Small intestine (tissue), 7 donors: Measurements from ENCODE around the gene DDX1. TPM values are rescaled to one million over a fixed set of nuclear protein-coding genes. Genes with fewer than 3 reads are reported as not detected.

Experiments used
- DNase-seq, 2 donors: peaks; one replicate each; pipeline versions ENCODE4 v3.0.0 to v3.0.0-alpha.2; 2013
- FAIRE-seq: peaks from 2 replicates; lab custom pipeline; 2012; peaks lifted over from hg19 to GRCh38; lab: Jason Lieb, UNC
- H3K27ac ChIP-seq, 3 donors: one replicate each; pipeline ENCODE4 v1.5.1; 2013; ENCODE audit warnings: low read length in 2 of 3, mild to moderate bottlenecking in 2 of 3, control low read depth in 1 of 3, inconsistent platforms in 1 of 3, low read depth in 1 of 3, moderate library complexity in 1 of 3
- H3K27me3 ChIP-seq, 3 donors: one replicate each; pipeline ENCODE4 v1.6.1; 2013; ENCODE audit warnings: low read length in 3 of 3, inconsistent platforms in 1 of 3; ENCODE audit not compliant: control insufficient read depth in 3 of 3, insufficient read depth in 3 of 3
- H3K36me3 ChIP-seq, 3 donors: one replicate each; pipeline ENCODE4 v1.6.1; 2013; ENCODE audit warnings: low read length in 3 of 3, inconsistent platforms in 1 of 3, low read depth in 1 of 3, mild to moderate bottlenecking in 1 of 3, moderate library complexity in 1 of 3; ENCODE audit not compliant: control insufficient read depth in 3 of 3, insufficient read depth in 2 of 3
- H3K4me1 ChIP-seq, 3 donors: one replicate each; pipeline ENCODE4 v1.6.1; 2013; ENCODE audit warnings: low read length in 2 of 3, inconsistent platforms in 1 of 3, low read depth in 1 of 3, mild to moderate bottlenecking in 1 of 3, moderate library complexity in 1 of 3; ENCODE audit not compliant: control insufficient read depth in 3 of 3, insufficient read depth in 2 of 3
- H3K4me3 ChIP-seq, 3 donors: one replicate each; pipeline ENCODE4 v1.5.1; 2013; ENCODE audit warnings: low read length in 3 of 3, control low read depth in 1 of 3, inconsistent platforms in 1 of 3, low read depth in 1 of 3, mild to moderate bottlenecking in 1 of 3, moderate library complexity in 1 of 3
- H3K9me3 ChIP-seq, 2 donors: one replicate each; pipeline ENCODE4 v1.6.1; 2013; ENCODE audit warnings: low read depth in 1 of 2, low read length in 1 of 2; ENCODE audit not compliant: control insufficient read depth in 2 of 2, insufficient read depth in 1 of 2
- WGBS, 3 donors: extraction: QIAGEN DNeasy Blood & Tissue Kit; methylation state at CpG; one replicate each; pipeline ENCODE4 v1.1.7; 2013; 5-methylcytosine and 5-hydroxymethylcytosine counted together
- polyA plus RNA-seq, 4 donors: library from polyadenylated mRNA; stranded (reverse) in 3 of 4; unstranded in 1 of 4; fragments of 200-250 nt in 3 of 4; fragments of 120-200 nt in 1 of 4; gene quantifications; one replicate each; pipeline versions ENCODE4 v1.2.1 to v1.2.3, GENCODE V29; 2013
- donor health status: healthy with polysubstance abuse.
- donor health status: control.
- donor health status: control.
- donor health status: Bipolar disorder and iron deficiency.
- donor health status: healthy.

The DDX1 gene
- polyA plus RNA-seq, 4 donors: 74.6 to 107 (median 79.4) TPM

DNA sequence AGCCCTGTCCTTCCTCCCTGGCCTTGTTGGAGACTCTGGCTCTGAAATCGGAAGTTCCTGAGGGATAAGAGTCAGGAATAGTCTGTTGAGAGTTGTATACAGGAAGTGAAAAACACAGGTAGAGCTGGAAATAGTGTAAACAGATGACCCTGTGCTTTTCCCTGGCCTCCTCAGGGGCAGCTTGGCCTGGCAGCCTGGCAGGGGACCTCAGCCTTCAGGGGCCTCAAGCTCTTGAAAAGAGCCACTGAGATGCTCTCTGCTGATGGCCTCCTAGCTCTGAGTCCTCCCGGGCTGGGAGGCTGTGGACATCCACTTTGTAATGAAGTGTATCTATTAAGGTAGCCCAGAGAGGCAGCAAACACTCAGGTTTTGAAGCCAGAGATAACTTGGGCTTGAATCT lies 79.3 kb downstream of the DDX1 start:
- H3K27ac ChIP-seq: no peak overlapping the region
- H3K27me3 ChIP-seq: no peaks in the 10 kb centered on the region
- WGBS, 3 donors: 74 to 86% (median 75%) methylated on average over 2 of the region's 2 CpGs
- peaks cover 0 to 38% (median 5%) of the 10 kb centered on the region in 3 donors for H3K4me1 ChIP-seq
- DNase-seq: no peak
- H3K4me3 ChIP-seq: no peak overlapping the region
- H3K9me3 ChIP-seq: peaks cover 0 to 4% of the 10 kb centered on the region in 2 donors
- no peaks in the 10 kb centered on the region for H3K36me3 ChIP-seq
- FAIRE-seq: no peak

DNA sequence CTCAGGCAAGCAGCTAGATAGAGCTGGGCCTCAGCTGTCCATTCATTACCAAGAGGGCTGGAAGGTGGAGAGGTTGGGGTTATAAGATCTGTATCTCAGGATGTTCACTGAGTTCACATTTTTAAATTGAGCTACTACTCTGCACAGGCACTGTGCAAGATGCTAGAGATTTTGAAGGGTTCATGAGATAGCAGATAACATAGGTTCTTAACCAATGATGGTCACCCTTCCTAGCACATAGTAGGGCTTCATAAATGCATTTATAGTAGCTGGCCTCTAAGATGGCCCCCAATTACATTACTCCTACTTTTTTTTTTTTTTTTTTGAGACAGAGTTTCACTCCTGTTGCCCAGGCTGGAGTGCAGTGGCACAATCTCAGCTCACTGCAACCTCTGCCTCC lies 79.7 kb downstream of the DDX1 start:
- peaks cover 0 to 4% of the 10 kb centered on the region in 2 donors for H3K9me3 ChIP-seq
- H3K36me3 ChIP-seq: no peaks in the 10 kb centered on the region
- peaks cover 0 to 35% (median 5%) of the 10 kb centered on the region in 3 donors for H3K4me1 ChIP-seq
- no peak for FAIRE-seq
- no peak for DNase-seq
- no peaks in the 10 kb centered on the region for H3K27me3 ChIP-seq
- H3K27ac ChIP-seq: no peak overlapping the region
- H3K4me3 ChIP-seq: no peak overlapping the region

DNA sequence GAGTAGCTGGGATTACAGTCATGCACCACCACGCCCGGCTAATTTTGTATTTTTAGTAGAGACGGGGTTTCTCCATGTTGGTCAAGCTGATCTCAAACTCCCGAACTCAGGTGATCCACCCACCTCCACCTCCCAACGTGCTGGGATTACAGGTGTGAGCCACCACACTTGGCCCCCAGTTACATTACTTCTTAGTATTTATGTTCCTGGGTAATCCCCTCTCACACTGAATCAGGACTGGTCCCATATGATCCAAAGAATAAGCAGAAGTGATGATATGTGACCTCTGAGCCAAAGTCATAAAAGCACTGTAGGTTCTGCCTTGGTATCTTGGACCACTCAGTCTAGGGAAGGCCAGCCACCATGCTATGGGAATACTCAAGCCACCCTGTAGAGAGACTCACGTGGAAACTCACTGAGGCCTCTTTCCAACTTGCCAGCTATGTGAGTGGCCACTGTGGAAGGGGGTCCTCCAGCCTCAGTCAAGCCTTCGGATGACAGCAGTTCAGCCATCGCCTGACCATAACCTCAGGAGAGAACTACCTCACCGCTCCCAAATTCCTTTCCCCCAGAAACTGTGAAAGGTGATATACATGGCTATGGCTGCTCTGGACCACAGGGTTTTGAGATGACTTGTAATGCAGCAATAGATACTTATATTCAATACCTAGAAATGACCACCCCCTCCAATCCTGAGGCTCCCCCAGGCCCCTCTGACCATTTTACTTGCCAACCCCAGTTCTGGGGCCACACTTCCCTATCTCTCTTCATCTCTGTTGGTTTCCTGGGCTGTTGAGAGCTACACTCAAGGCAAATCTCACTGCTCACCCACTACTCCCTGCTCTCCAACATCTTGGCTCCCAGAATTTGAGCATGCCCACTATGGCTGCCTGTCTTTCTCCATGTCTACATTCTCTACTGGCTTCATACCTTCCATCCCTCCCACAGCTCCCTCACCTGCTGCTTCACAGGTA lies 80.5 kb downstream of the DDX1 start:
- H3K36me3 ChIP-seq: no peaks in the 10 kb centered on the region
- no peak overlapping the region for H3K4me3 ChIP-seq
- DNase-seq (no peak), FAIRE-seq (no peak)
- no peak overlapping the region for H3K27ac ChIP-seq
- 82 to 98% (median 94%) methylated on average over 9 of the region's 9 CpGs for WGBS, 3 donors
- H3K9me3 ChIP-seq: peaks cover 0 to 4% of the 10 kb centered on the region in 2 donors
- no peaks in the 10 kb centered on the region for H3K27me3 ChIP-seq
- peaks cover 0 to 35% (median 5%) of the 10 kb centered on the region in 3 donors for H3K4me1 ChIP-seq

DNA sequence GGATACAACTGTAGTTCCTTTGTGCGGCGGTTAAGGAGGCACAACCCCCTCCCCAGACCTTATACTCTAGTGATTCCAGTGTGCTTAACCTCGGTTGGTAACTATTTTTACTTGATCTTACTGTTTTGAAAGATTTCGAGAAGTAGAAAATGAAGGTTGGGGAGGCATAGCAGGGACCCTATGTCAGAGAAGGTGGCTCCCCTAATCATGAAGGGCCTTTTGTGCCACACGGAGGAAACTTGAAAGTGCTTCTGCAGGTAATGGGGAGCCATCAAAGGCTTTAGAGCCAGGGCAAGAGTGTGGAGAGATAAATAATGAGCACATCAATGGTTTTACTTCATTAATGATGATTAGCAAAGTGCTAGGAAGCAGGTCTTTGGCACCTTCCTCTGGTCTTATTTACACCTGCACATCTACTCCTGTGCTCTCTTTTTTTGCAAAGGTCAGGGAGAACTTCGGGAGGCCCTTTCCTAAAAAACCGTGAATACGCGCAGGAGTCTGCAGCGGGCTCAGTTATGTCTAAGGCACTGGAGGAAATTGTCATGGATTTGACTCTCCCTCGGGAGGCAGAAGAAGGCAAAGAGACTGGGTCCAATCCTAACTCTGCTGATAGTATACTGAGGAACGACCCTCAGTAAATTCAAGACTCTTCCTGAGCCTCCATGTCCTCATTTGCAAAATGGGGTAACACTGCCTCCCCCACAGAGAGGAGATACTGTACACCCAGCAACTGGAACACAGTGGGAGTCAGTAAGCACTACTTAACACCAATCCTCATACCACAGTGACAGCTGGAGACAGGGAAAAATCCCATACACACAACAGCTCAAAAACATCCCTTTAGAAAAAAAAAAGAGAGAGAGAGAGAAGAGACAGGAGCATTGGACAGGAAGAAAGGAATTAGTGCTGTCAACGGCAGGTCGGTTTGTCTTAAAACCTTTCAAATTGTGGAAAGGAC lies 81.6 kb downstream of the DDX1 start:
- H3K36me3 ChIP-seq: no peaks in the 10 kb centered on the region
- peak overlapping the region; percentile 67 to 81 (median 72) for H3K27ac ChIP-seq
- no peak overlapping the region for H3K4me3 ChIP-seq
- H3K9me3 ChIP-seq: peaks cover 0 to 4% of the 10 kb centered on the region in 2 donors
- H3K27me3 ChIP-seq: no peaks in the 10 kb centered on the region
- FAIRE-seq (no peak), DNase-seq (no peak)
- 77 to 85% (median 84%) methylated on average over 14 of the region's 14 CpGs for WGBS, 3 donors
- H3K4me1 ChIP-seq: peaks cover 0 to 37% (median 5%) of the 10 kb centered on the region in 3 donors

DNA sequence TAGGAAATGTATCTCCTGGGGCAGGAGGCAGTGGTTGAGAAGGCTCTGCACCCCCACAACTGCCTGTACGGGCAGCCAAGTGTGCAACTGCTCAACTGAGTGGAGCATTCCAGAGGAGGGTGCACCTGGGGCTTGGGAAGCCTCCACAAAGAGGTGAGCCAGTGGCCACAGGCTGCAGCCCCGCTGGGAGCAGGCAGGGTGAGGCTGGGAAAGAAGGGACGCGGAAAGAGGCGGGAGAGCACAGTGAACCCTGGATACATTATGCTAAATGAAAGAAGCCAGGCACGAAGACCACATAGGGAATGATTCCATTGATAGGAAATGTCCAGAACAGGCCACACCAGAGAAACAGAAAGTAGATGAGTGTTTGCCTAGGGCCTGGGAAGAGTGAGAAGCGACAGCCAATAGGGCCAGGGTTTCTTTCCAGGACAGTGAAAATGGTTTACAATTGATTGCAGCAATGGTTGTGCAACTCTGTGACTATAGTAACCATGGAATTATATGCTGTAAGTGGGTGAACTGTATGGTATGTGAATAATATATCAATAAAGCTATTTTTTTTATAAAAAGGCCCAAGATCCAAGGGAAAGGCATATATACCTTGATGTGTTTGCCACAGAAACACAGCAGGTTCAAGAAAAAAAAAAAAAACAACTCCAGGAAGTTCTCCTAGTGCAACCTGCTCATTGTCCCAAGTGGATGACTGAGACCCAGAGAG lies 82.4 kb downstream of the DDX1 start:
- DNase-seq: peak; percentile 71 to 88
- Histone ChIP-seq H3K27me3 (no peaks in the 10 kb centered on the region), H3K9me3 (peaks cover 0 to 7% of the 10 kb centered on the region in 2 donors), H3K36me3 (no peaks in the 10 kb centered on the region), H3K27ac (peak overlapping the region; percentile 67 to 81 (median 72)), H3K4me1 (peaks cover 0 to 30% (median 5%) of the 10 kb centered on the region in 3 donors), H3K4me3 (no peak overlapping the region)
- no peak for FAIRE-seq
- WGBS, 3 donors: 32 to 59% (median 37%) methylated on average over 7 of the region's 7 CpGs

DNA sequence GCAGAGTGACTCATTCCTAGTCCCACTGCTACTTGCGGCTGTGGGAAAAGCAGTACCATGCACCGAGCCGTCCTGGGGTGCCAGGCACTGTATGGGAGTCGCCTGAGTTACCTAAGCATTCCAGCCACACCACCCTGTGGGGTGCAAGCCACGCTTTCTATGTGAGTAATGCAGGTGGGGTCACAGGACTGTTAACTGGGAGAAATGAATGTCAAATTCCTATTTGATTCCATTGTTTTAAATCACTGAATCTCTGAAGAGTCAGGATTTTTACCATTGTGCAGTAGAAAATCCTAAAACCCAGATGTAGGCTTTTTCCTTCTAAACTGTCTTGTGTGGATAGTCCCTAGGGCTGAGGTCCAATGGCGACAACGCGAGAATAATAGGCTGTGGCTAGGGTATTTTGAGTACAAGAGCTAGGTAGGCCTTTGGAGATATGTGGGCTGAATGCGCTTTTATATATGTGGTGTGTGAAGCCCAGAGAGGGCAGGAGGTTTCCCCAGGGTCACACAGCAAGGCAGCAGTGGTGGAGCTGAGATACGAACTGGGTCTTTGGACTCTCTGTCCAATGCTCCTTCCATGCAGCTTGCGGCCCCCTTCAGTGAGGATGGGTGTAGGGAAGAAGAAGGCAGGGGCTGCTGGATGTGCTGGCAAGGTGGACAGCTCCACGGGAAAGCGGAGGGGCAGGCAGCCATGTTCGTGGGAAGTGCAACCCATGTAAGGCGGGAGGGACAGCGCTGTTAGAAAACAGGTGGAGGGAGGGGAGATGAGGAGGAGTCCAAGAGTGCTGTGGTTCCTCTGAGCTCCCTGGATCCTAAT lies 83.2 kb downstream of the DDX1 start:
- Histone ChIP-seq H3K4me1 (peaks cover 0 to 28% (median 5%) of the 10 kb centered on the region in 3 donors), H3K36me3 (no peaks in the 10 kb centered on the region), H3K27me3 (no peaks in the 10 kb centered on the region), H3K9me3 (peaks cover 0 to 12% of the 10 kb centered on the region in 2 donors), H3K27ac (peak overlapping the region; percentile 62 to 81 (median 80)), H3K4me3 (no peak overlapping the region)
- 62 to 80% (median 63%) methylated on average over 16 of the region's 16 CpGs for WGBS, 3 donors
- FAIRE-seq: no peak
- peak in 1 of 2 donors; percentile 78 for DNase-seq

DNA sequence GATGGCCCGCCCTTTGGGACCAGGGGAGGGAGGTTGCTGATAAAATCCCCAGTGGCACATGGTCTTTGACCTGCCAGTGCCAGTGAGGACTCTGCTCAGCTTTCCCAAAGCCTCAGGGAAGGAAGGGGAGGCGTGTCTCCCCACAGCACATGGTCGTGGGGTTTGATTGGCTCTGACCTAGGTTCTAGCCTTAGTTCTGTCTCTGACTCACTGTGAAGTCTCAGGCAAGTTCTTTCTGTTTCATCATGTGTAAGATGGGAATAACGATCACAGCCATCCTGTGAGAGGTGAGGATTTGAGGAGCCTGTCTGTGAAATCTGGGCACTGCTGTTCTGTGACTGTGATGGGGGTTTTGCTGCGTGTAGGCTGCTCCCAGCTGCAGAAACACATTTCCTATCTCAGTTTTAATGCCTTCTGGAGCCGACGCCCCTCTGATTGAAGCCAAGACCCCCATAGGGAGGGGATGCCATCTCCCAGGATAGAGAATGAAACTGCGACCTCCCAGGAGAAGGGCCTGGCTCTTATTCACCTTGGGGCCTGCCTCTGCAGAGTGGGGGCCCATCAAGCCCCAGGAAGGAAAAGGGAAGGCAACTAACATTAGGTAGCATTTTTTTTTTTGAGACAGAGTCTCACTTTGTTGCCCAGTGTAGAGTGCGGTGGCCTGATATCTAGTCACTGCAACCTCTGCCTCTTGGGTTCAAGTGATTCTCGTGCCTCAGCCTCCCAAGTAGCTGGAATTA lies 84.0 kb downstream of the DDX1 start:
- FAIRE-seq (no peak), DNase-seq (peak; percentile 82 to 93)
- peaks cover 0 to 12% of the 10 kb centered on the region in 2 donors for H3K9me3 ChIP-seq
- 34 to 52% (median 44%) methylated on average over 10 of the region's 10 CpGs for WGBS, 3 donors
- H3K27me3 ChIP-seq: no peaks in the 10 kb centered on the region
- peak overlapping the region; percentile 62 to 81 (median 80) for H3K27ac ChIP-seq
- no peak overlapping the region for H3K4me3 ChIP-seq
- H3K4me1 ChIP-seq: peaks cover 0 to 28% (median 5%) of the 10 kb centered on the region in 3 donors
- H3K36me3 ChIP-seq: no peaks in the 10 kb centered on the region
